ENCODE results near the gene COMP. TPM values are rescaled to one million over a fixed set of nuclear protein-coding genes. Genes with fewer than 3 reads are reported as not detected.

Gene COMP
- total and polyA plus RNA-seq, 8 donors: 0.23 to 47.7 (median 0.26) TPM; not detected in 3

DNA sequence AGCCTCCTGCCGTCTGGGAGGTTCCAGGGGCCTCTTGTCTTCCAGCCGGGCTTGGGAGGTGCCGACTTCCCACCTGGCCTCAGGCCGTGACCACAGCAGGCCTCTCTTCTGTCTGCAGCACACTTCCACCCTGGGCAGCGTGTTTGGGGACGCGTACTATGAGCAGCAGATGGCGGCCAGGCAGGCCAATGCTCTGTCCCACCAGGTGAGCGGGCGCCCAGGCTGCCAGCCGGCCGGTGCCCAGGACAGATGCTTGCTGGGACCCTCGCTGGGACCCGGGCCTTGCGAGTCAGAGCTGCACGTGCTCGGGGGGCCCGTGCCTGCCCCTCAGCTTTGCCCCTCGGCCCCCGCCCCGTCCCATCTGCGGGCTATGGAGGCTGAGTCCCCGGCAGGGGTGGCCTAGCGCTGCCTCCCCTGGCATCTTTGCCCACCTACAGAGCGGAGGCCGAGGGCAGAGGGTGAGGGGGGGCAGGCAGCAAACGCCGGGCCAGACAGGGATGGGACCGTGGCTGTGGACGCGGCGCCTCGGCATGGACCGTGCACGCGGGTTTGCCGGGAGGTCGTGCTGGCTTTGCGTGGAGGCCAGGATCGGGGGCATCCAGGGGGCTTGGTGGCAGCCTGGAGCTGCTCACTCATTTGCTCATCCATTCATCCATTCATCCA, 16.2 kb downstream of the COMP start:
- no peaks in the 10 kb centered on the region for H3K4me1 ChIP-seq
- DNase-seq (peak in 1 of 4 donors; percentile 77), ATAC-seq (no peak)
- H3K4me3 ChIP-seq: no peak overlapping the region
- intact Hi-C loops (cut with DNase I): no loop called here
- TF ChIP-seq, protein P1, sequence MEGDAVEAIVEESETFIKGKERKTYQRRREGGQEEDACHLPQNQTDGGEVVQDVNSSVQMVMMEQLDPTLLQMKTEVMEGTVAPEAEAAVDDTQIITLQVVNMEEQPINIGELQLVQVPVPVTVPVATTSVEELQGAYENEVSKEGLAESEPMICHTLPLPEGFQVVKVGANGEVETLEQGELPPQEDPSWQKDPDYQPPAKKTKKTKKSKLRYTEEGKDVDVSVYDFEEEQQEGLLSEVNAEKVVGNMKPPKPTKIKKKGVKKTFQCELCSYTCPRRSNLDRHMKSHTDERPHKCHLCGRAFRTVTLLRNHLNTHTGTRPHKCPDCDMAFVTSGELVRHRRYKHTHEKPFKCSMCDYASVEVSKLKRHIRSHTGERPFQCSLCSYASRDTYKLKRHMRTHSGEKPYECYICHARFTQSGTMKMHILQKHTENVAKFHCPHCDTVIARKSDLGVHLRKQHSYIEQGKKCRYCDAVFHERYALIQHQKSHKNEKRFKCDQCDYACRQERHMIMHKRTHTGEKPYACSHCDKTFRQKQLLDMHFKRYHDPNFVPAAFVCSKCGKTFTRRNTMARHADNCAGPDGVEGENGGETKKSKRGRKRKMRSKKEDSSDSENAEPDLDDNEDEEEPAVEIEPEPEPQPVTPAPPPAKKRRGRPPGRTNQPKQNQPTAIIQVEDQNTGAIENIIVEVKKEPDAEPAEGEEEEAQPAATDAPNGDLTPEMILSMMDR (IDR thresholded peaks at IDR 0.05): no peak
- H3K27ac ChIP-seq: no peak overlapping the region
- peaks cover 0 to 32% of the 10 kb centered on the region in 2 donors for H3K27me3 ChIP-seq
- peaks cover 0 to 4% of the 10 kb centered on the region in 2 donors for H3K36me3 ChIP-seq
- H3K9me3 ChIP-seq: no peaks in the 10 kb centered on the region

DNA sequence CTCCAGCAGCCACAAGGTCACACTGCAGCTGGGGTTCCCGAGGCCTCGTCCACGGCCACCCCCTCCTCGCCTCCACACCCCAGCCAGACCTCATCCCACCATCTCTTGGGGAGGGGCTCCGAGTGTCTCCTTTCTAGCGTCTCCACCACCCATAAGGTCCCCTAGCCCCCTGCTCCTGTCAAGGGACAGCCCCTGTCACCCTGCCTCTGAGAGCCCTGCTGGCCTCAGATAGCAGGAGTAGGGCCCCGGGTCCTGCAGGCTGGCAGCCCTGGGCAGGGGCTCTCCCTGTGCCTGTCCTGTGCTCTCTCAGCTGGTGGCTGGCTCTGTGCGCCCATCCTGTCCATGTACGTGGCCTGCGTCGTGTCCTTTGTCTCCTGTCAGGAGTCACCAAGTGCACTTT, 17.0 kb downstream of the COMP start:
- Histone ChIP-seq H3K36me3 (peaks cover 0 to 4% of the 10 kb centered on the region in 2 donors), H3K27me3 (peaks cover 0 to 25% of the 10 kb centered on the region in 2 donors), H3K27ac (no peak overlapping the region), H3K9me3 (no peaks in the 10 kb centered on the region), H3K4me3 (no peak overlapping the region), H3K4me1 (peaks cover 0 to under 1% of the 10 kb centered on the region in 2 donors)
- DNase-seq (no peak), ATAC-seq (no peak)
- intact Hi-C loops (cut with DNase I): no loop called here
- TF ChIP-seq, protein P1 (IDR thresholded peaks at IDR 0.05): no peak

DNA sequence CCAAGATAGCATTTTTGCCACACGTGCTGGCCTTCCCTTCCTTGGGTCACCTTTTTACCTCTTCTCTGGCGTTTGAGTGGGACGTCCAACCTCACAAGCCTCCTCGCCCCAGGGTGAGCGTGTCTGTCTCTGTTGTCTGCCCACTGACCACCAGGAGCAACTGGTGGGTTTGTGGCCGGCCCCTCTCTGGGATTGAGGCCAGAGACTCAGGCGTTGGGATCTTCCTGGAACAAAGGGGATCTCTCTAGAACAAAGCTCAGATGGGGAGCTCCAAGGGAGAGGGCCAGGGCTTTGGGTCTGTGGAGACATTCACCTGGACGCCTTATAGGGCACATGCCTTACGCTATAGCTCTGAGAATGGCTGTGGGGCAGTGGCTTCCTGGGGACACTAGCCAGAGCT, 17.4 kb downstream of the COMP start:
- intact Hi-C loops (cut with DNase I): no loop called here
- H3K36me3 ChIP-seq: peaks cover 0 to 4% of the 10 kb centered on the region in 2 donors
- peaks cover 0 to 4% of the 10 kb centered on the region in 2 donors for H3K4me1 ChIP-seq

DNA sequence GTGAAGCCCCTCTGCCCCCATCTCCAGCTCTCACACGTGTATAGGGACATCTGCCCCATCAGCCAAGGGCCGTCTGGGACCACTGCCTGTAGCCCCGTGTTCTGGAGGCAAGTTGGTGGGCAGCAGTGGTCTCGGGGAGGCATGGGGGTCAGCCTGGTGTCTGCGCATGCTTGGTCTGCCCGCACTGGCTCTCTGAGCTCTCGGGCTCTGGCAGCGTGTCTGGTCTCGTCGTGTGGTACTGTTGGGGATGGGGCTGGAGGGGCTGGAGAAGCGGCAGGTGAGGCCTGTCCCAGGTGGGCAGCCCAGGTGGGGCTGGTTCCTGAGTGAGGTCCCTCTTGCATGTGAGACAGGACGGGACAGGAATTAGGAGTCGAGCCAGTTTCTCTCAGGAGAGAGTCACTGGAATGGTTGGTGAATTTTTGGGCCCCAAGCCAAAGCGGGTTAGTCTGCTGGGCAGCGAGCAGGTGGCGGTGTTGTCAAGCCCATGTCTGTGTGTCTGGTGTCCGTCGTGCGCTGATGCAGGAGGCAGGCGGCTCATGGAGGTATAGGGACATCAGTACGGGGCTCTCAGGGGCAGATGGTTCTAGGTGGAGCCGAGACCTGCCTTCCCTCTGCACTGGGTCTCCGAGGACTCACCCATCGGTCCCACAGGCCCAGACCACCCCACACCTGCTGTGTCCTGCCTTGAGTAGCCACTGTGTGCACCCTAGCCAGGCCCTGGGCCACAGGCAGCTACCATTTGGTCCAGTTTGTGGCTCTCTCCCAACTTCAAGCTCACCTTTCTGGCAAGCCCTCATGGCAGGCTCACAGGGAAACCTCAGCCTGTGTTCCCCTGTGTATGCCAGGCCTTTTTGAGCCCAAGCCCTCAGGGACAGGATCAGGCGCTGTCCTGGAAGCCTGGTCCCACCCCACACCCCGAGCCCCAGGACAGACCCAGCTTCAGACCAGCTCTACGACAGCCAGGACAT, 18.2 kb downstream of the COMP start:
- H3K4me1 ChIP-seq: peaks cover 0 to 4% of the 10 kb centered on the region in 2 donors
- ATAC-seq: no peak
- no peak for DNase-seq
- peaks cover 0 to 14% of the 10 kb centered on the region in 2 donors for H3K27me3 ChIP-seq
- intact Hi-C loops (cut with DNase I): no loop called here
- no peak overlapping the region for H3K4me3 ChIP-seq
- peaks cover 0 to 4% of the 10 kb centered on the region in 2 donors for H3K36me3 ChIP-seq
- H3K9me3 ChIP-seq: no peaks in the 10 kb centered on the region
- TF ChIP-seq, protein P1 (IDR thresholded peaks at IDR 0.05): no peak
- no peak overlapping the region for H3K27ac ChIP-seq

More for the DNA sequence above, 17.4 kb downstream of the COMP start:
- no peaks in the 10 kb centered on the region for H3K9me3 ChIP-seq
- TF ChIP-seq, protein P1 (IDR thresholded peaks at IDR 0.05): no peak
- no peak overlapping the region for H3K27ac ChIP-seq
- DNase-seq (no peak), ATAC-seq (no peak)
- H3K4me3 ChIP-seq: no peak overlapping the region
- peaks cover 0 to 22% of the 10 kb centered on the region in 2 donors for H3K27me3 ChIP-seq
